Mesendoderm (in vitro differentiated cells): Measurements from ENCODE around the gene U2AF2.

Experiments
- DNase-seq: peaks from one replicate; pipeline ENCODE4 v3.0.0; 2013
- H2AK5ac ChIP-seq: 2 replicates; pipeline ENCODE4 v1.6.1; 2013; ENCODE audit warnings: low read length, inconsistent platforms
- H2BK120ac ChIP-seq: 2 replicates; pipeline ENCODE4 v1.6.1; 2013; ENCODE audit warnings: low read depth, mild to moderate bottlenecking, low read length, moderate library complexity, mixed read lengths
- H2BK15ac ChIP-seq: replicated peaks from 2 replicates; pipeline ENCODE4 v1.6.1; 2013; ENCODE audit warnings: low read depth, mild to moderate bottlenecking, moderate library complexity
- H2BK5ac ChIP-seq: 2 replicates; pipeline ENCODE4 v1.6.1; 2013; ENCODE audit warnings: low read length, inconsistent platforms
- H3K18ac ChIP-seq: 2 replicates; pipeline ENCODE4 v1.6.1; 2013; ENCODE audit warnings: mild to moderate bottlenecking, low read length, mixed read lengths
- H3K23ac ChIP-seq: one replicate; pipeline ENCODE4 v1.6.1; 2013; ENCODE audit warnings: low read length
- H3K27ac ChIP-seq: 2 replicates; pipeline ENCODE4 v1.5.1; 2013; ENCODE audit warnings: low read depth, mild to moderate bottlenecking, inconsistent platforms, low read length, moderate library complexity
- H3K27me3 ChIP-seq: 2 replicates; pipeline ENCODE4 v1.6.1; 2013; ENCODE audit warnings: low read length, control low read depth, mild to moderate bottlenecking, inconsistent platforms; ENCODE audit not compliant: insufficient read depth, poor library complexity
- H3K36me3 ChIP-seq: 2 replicates; pipeline ENCODE4 v1.6.1; 2013; ENCODE audit warnings: low read length, inconsistent platforms; ENCODE audit not compliant: control insufficient read depth, insufficient read depth
- H3K4ac ChIP-seq: one replicate; pipeline ENCODE4 v1.6.1; 2013; ENCODE audit warnings: low read depth, mild to moderate bottlenecking, low read length, moderate library complexity
- H3K4me1 ChIP-seq: 2 replicates; pipeline ENCODE4 v1.6.1; 2013; ENCODE audit warnings: low read depth, low read length, inconsistent platforms; ENCODE audit not compliant: control insufficient read depth
- H3K4me2 ChIP-seq: 2 replicates; pipeline ENCODE4 v1.6.1; 2013; ENCODE audit warnings: low read length
- H3K4me3 ChIP-seq: 2 replicates; pipeline ENCODE4 v1.5.1; 2013; ENCODE audit warnings: mild to moderate bottlenecking, low read length
- H3K56ac ChIP-seq: one replicate; pipeline ENCODE4 v1.6.1; 2013; ENCODE audit warnings: low read length
- H3K79me1 ChIP-seq: 2 replicates; pipeline ENCODE4 v1.6.1; 2013; ENCODE audit warnings: low read length, inconsistent platforms
- H3K79me2 ChIP-seq: 2 replicates; pipeline ENCODE4 v1.6.1; 2013; ENCODE audit warnings: mild to moderate bottlenecking, low read length; ENCODE audit not compliant: control insufficient read depth, insufficient read depth
- H3K9ac ChIP-seq: 2 replicates; pipeline ENCODE4 v1.6.1; 2013; ENCODE audit warnings: low read length, inconsistent platforms
- H4K5ac ChIP-seq: one replicate; pipeline ENCODE4 v1.6.1; 2013; ENCODE audit warnings: low read length
- H4K8ac ChIP-seq: one replicate; pipeline ENCODE4 v1.6.1; 2013; ENCODE audit warnings: low read depth, mild to moderate bottlenecking, control low read depth, low read length, moderate library complexity
- WGBS: extraction: QIAGEN DNeasy Blood & Tissue Kit; methylation state at CpG from one replicate; pipeline ENCODE4 v1.1.7; 2013; ENCODE audit warnings: low lambda C conversion rate, missing lambda C conversion rate; ENCODE audit not compliant: insufficient coverage; ENCODE audit errors: extremely low coverage; 5-methylcytosine and 5-hydroxymethylcytosine counted together

The U2AF2 gene

GRCh38 chr19:55696301-55697068, 41.6 kb downstream of the U2AF2 start:
- Histone ChIP-seq H4K5ac (no peak overlapping the region), H3K27me3 (no peaks in the 10 kb centered on the region), H3K79me1 (no peaks in the 10 kb centered on the region), H3K18ac (no peak overlapping the region), H3K4me3 (no peak overlapping the region), H3K36me3 (peaks cover 7% of the 10 kb centered on the region), H3K56ac (no peak overlapping the region), H2AK5ac (no peak overlapping the region), H3K23ac (no peak overlapping the region), H3K79me2 (no peaks in the 10 kb centered on the region), H3K4me1 (no peaks in the 10 kb centered on the region), H2BK15ac (no peak overlapping the region), H3K4ac (no peak overlapping the region), H3K4me2 (no peak overlapping the region), H4K8ac (no peak overlapping the region), H3K9ac (no peak overlapping the region), H3K27ac (no peak overlapping the region), H2BK120ac (no peak overlapping the region), H2BK5ac (no peak overlapping the region)
- DNase-seq: no peak
- WGBS: no CpG with 5 or more reads among the region's 20 CpGs

GRCh38 chr19:55697069-55697440, 42.2 kb downstream of the U2AF2 start:
- H3K36me3 ChIP-seq: peaks cover 7% of the 10 kb centered on the region
- H3K79me2 ChIP-seq: no peaks in the 10 kb centered on the region

GRCh38 chr19:55697698-55698097, 42.9 kb downstream of the U2AF2 start:
- H3K56ac ChIP-seq: no peak overlapping the region
- DNase-seq: no peak
- H3K4me2 ChIP-seq: no peak overlapping the region
- WGBS: no CpG with 5 or more reads among the region's 8 CpGs
- H3K23ac ChIP-seq: no peak overlapping the region
- no peaks in the 10 kb centered on the region for H3K4me1 ChIP-seq
- no peak overlapping the region for H2BK15ac ChIP-seq
- H3K9ac ChIP-seq: no peak overlapping the region
- H3K36me3 ChIP-seq: peaks cover 7% of the 10 kb centered on the region
- H3K4ac ChIP-seq: no peak overlapping the region
- no peak overlapping the region for H2AK5ac ChIP-seq
- H2BK120ac ChIP-seq: no peak overlapping the region
- no peak overlapping the region for H3K4me3 ChIP-seq
- H3K27ac ChIP-seq: no peak overlapping the region
- H4K5ac ChIP-seq: no peak overlapping the region
- H2BK5ac ChIP-seq: no peak overlapping the region
- no peaks in the 10 kb centered on the region for H3K79me2 ChIP-seq
- no peak overlapping the region for H4K8ac ChIP-seq
- H3K27me3 ChIP-seq: no peaks in the 10 kb centered on the region
- no peaks in the 10 kb centered on the region for H3K79me1 ChIP-seq
- H3K18ac ChIP-seq: no peak overlapping the region

More at GRCh38 chr19:55697069-55697440, 42.2 kb downstream of the U2AF2 start:
- Histone ChIP-seq H2BK15ac (no peak overlapping the region), H2BK120ac (no peak overlapping the region), H3K4me3 (no peak overlapping the region), H3K56ac (no peak overlapping the region), H3K27ac (no peak overlapping the region), H4K8ac (no peak overlapping the region), H3K23ac (no peak overlapping the region), H3K27me3 (no peaks in the 10 kb centered on the region), H3K4me2 (no peak overlapping the region), H3K4ac (no peak overlapping the region), H4K5ac (no peak overlapping the region), H3K79me1 (no peaks in the 10 kb centered on the region), H2BK5ac (no peak overlapping the region), H2AK5ac (no peak overlapping the region), H3K18ac (no peak overlapping the region), H3K4me1 (no peaks in the 10 kb centered on the region), H3K9ac (no peak overlapping the region)
- no CpG with 5 or more reads among the region's 12 CpGs for WGBS
- DNase-seq: no peak

GRCh38 chr19:55698256-55698655, 43.4 kb downstream of the U2AF2 start:
- Histone ChIP-seq H3K4me1 (no peaks in the 10 kb centered on the region), H3K79me2 (no peaks in the 10 kb centered on the region), H3K56ac (no peak overlapping the region), H3K79me1 (no peaks in the 10 kb centered on the region), H3K18ac (no peak overlapping the region), H2AK5ac (no peak overlapping the region), H2BK5ac (no peak overlapping the region), H4K8ac (no peak overlapping the region), H3K4me3 (no peak overlapping the region), H3K23ac (no peak overlapping the region), H3K27ac (no peak overlapping the region), H2BK120ac (no peak overlapping the region), H4K5ac (no peak overlapping the region), H2BK15ac (no peak overlapping the region), H3K27me3 (no peaks in the 10 kb centered on the region), H3K4ac (no peak overlapping the region), H3K36me3 (peaks cover 7% of the 10 kb centered on the region), H3K9ac (no peak overlapping the region), H3K4me2 (no peak overlapping the region)
- DNase-seq: no peak
- no CpG with 5 or more reads among the region's 17 CpGs for WGBS

GRCh38 chr19:55699221-55699620, 44.4 kb downstream of the U2AF2 start:
- Histone ChIP-seq H3K56ac (no peak overlapping the region), H3K79me1 (no peaks in the 10 kb centered on the region), H2BK15ac (no peak overlapping the region), H4K5ac (no peak overlapping the region), H4K8ac (no peak overlapping the region), H3K4me1 (no peaks in the 10 kb centered on the region), H3K4me3 (no peak overlapping the region), H3K18ac (no peak overlapping the region), H3K23ac (no peak overlapping the region), H3K27me3 (no peaks in the 10 kb centered on the region), H3K79me2 (no peaks in the 10 kb centered on the region), H3K27ac (no peak overlapping the region), H2AK5ac (no peak overlapping the region), H3K9ac (no peak overlapping the region), H3K36me3 (peaks cover 6% of the 10 kb centered on the region), H3K4ac (no peak overlapping the region), H2BK5ac (no peak overlapping the region), H3K4me2 (no peak overlapping the region), H2BK120ac (no peak overlapping the region)
- DNase-seq: no peak
- WGBS: no CpG with 5 or more reads among the region's 11 CpGs

GRCh38 chr19:55700813-55701212, 46.0 kb downstream of the U2AF2 start:
- Histone ChIP-seq H3K4me2 (no peak overlapping the region), H2AK5ac (no peak overlapping the region), H4K8ac (no peak overlapping the region), H3K23ac (no peak overlapping the region), H3K4me1 (no peaks in the 10 kb centered on the region), H2BK5ac (no peak overlapping the region), H3K79me2 (no peaks in the 10 kb centered on the region), H3K56ac (no peak overlapping the region), H2BK120ac (no peak overlapping the region), H3K27ac (no peak overlapping the region), H3K27me3 (no peaks in the 10 kb centered on the region), H3K4ac (no peak overlapping the region), H3K9ac (no peak overlapping the region), H3K36me3 (peaks cover 4% of the 10 kb centered on the region), H2BK15ac (no peak overlapping the region), H4K5ac (no peak overlapping the region), H3K79me1 (no peaks in the 10 kb centered on the region), H3K18ac (no peak overlapping the region), H3K4me3 (no peak overlapping the region)
- DNase-seq: no peak
- WGBS: no CpG with 5 or more reads among the region's 12 CpGs
